HepG2 (cell line): Measurements from ENCODE around the gene FANCE. TPM values are rescaled to one million over a fixed set of nuclear protein-coding genes. Genes with fewer than 3 reads are reported as not detected.
A peak's percentile ranks its signal among the peaks of the same experiment; 100 is the strongest.

Source experiments
- ATAC-seq: fragments of 200-7000 bp; cut with Tn5 transposase; 3 replicates; pipeline ENCODE4 v1.9.1; 2020; ENCODE audit warnings: mild to moderate bottlenecking, moderate library complexity
- BruUV-seq: library from RNA; stranded (reverse); fragments of 400-500 nt; replicated peaks from 2 replicates; lab custom pipeline; 2021; lab: Mats Ljungman, UMichigan
- CTCF ChIA-PET: fragments of 300-600 bp; formaldehyde crosslinking; extraction: SDS; loops from one replicate; lab custom pipeline; 2021; ENCODE audit warnings: low total read pairs, inconsistent platforms, low intra/inter-chr PET ratio; lab: Yijun Ruan, JAX
- POLR2A ChIA-PET: fragments of 350-600 bp; sonication (Branson Sonifier 250); formaldehyde crosslinking; loops from one replicate; lab custom pipeline; 2020; ENCODE audit warnings: antibody characterized with exemption, inconsistent platforms; lab: Yijun Ruan, JAX
- DNase-seq: peaks from one replicate; pipeline ENCODE4 v3.0.0-alpha.2; 2015; ENCODE audit warnings: low spot score
- FAIRE-seq: peaks from 3 replicates; lab custom pipeline; 2011; peaks lifted over from hg19 to GRCh38; lab: Jason Lieb, UNC
- H2AFZ ChIP-seq: one replicate; pipeline ENCODE4 v1.6.1; 2011; ENCODE audit warnings: low read length, inconsistent platforms
- H3K27ac ChIP-seq: fragments of 300-600 bp; 3 replicates; pipeline ENCODE4 v1.8.0; 2011; ENCODE audit warnings: mixed run types, mild to moderate bottlenecking, mixed read lengths, low read length, inconsistent platforms; ENCODE audit not compliant: insufficient read depth; ENCODE audit errors: extremely low read length
- H3K27me3 ChIP-seq, 2 experiments: fragments of 200-600 bp in 1 of 2; 2 replicates in 1 of 2; 3 replicates in 1 of 2; pipeline versions ENCODE4 v1.6.0 to v1.8.0; 2011; ENCODE audit warnings: low read length in 2 of 2, mild to moderate bottlenecking in 2 of 2, moderate library complexity in 2 of 2, inconsistent platforms in 1 of 2; ENCODE audit not compliant: insufficient read depth in 2 of 2, control insufficient read depth in 1 of 2
- H3K36me3 ChIP-seq, 2 experiments: fragments of 200-600 bp in 1 of 2; replicated peaks in 1 of 2; 2 replicates in 1 of 2; 3 replicates in 1 of 2; pipeline versions ENCODE4 v1.5.1 to v1.8.0; 2011; ENCODE audit warnings: low read length in 2 of 2, inconsistent platforms in 1 of 2; ENCODE audit not compliant: insufficient read depth in 2 of 2, control insufficient read depth in 1 of 2
- H3K4me1 ChIP-seq: 2 replicates; pipeline ENCODE4 v1.5.1; 2012; ENCODE audit warnings: low read length, inconsistent platforms; ENCODE audit not compliant: insufficient read depth
- H3K4me2 ChIP-seq: 2 replicates; pipeline ENCODE4 v1.6.0; 2011; ENCODE audit warnings: low read depth, low read length, inconsistent platforms
- H3K4me3 ChIP-seq, 3 experiments: fragments of 200-600 bp in 1 of 3; sonication (generic), shearing (Covaris generic) in 1 of 3; replicated peaks in 1 of 3; 2 replicates each; pipeline ENCODE4 v1.5.1; 2011 to 2016; ENCODE audit warnings: low read length in 3 of 3, inconsistent platforms in 2 of 3, low read depth in 2 of 3, mild to moderate bottlenecking in 2 of 3, control low read depth in 1 of 3, mixed read lengths in 1 of 3; ENCODE audit not compliant: insufficient read depth in 1 of 3
- H3K79me2 ChIP-seq: one replicate; pipeline ENCODE4 v1.6.1; 2011; ENCODE audit warnings: low read length, inconsistent platforms; ENCODE audit not compliant: insufficient read depth
- H3K9ac ChIP-seq: 2 replicates; pipeline ENCODE4 v1.6.0; 2011; ENCODE audit warnings: mild to moderate bottlenecking, low read depth, low read length, inconsistent platforms; ENCODE audit not compliant: insufficient read depth
- H3K9me3 ChIP-seq: 2 replicates; pipeline ENCODE4 v1.5.1; 2012; ENCODE audit warnings: mild to moderate bottlenecking, low read length
- H4K20me1 ChIP-seq: 2 replicates; pipeline ENCODE4 v1.6.0; 2011; ENCODE audit warnings: inconsistent platforms, mild to moderate bottlenecking, low read length, moderate library complexity; ENCODE audit not compliant: insufficient read depth
- AGO2 ChIP-seq: fragments of 200-400 bp; formaldehyde crosslinking; optimal IDR thresholded peaks from 2 replicates; pipeline ENCODE3; 2017; ENCODE audit warnings: mild to moderate bottlenecking, low read depth, low read length, moderate library complexity
- FOXK2 ChIP-seq: fragments of 450-650 bp; IDR thresholded peaks from 2 replicates; pipeline ENCODE4 v1.6.1; 2016
- KAT7 ChIP-seq: IDR thresholded peaks from 2 replicates; pipeline ENCODE4 v1.6.1; 2018; ENCODE audit warnings: borderline replicate concordance, missing compliant biosample characterization
- KLF11 ChIP-seq: IDR thresholded peaks from 2 replicates; pipeline ENCODE4 v1.6.1; 2016; ENCODE audit warnings: missing compliant biosample characterization
- PLRG1 ChIP-seq: fragments of 450-650 bp; conservative IDR thresholded peaks from 2 replicates; pipeline ENCODE4 v1.6.1; 2016
- RXRB ChIP-seq: IDR thresholded peaks from 2 replicates; pipeline ENCODE4 v1.6.1; 2016; ENCODE audit warnings: borderline replicate concordance, missing genetic modification reagents, missing compliant biosample characterization
- SALL1 ChIP-seq: sonication (generic); formaldehyde crosslinking; IDR thresholded peaks from 2 replicates; pipeline ENCODE4 v1.8.0; 2022; ENCODE audit warnings: mild to moderate bottlenecking, missing genetic modification reagents
- ZFP36L1 ChIP-seq: sonication (generic); formaldehyde crosslinking; IDR thresholded peaks from 2 replicates; pipeline ENCODE4 v1.8.0; 2022; ENCODE audit warnings: mild to moderate bottlenecking, missing genetic modification reagents, moderate library complexity
- ZNF263 ChIP-seq: sonication (generic); formaldehyde crosslinking; IDR thresholded peaks from 2 replicates; pipeline ENCODE4 v1.4.0; 2020; ENCODE audit warnings: missing genetic modification reagents
- ZNF496 ChIP-seq: sonication (generic); formaldehyde crosslinking; IDR thresholded peaks from 2 replicates; pipeline ENCODE4 v1.8.1; 2023; ENCODE audit warnings: mild to moderate bottlenecking, moderate library complexity, missing genetic modification reagents; ENCODE audit not compliant: insufficient replicate concordance
- ZNF557 ChIP-seq: sonication (generic); formaldehyde crosslinking; IDR thresholded peaks from 2 replicates; pipeline ENCODE4 v1.4.0; 2020; ENCODE audit warnings: missing genetic modification reagents
- ZNF629 ChIP-seq: sonication (generic); formaldehyde crosslinking; conservative IDR thresholded peaks from 2 replicates; pipeline ENCODE4 v1.5.0; 2020; ENCODE audit warnings: missing genetic modification reagents
- ZSCAN31 ChIP-seq: sonication (generic); formaldehyde crosslinking; IDR thresholded peaks from 2 replicates; pipeline ENCODE4 v1.5.0; 2020; ENCODE audit warnings: low read depth, mild to moderate bottlenecking, missing genetic modification reagents
- WGBS: methylation state at CpG from one replicate; pipeline ENCODE4 v1.1.6; 2017; ENCODE audit warnings: low lambda C conversion rate; 5-methylcytosine and 5-hydroxymethylcytosine counted together
- in situ Hi-C: cut with HindIII; loops from 2 replicates; pipeline ENCODE4 v1.10.0; 2017; ENCODE audit warnings: low pct_unique_long_range_greater_than_20kb; ENCODE audit not compliant: extremely low pct_ligation_motif_present
- intact Hi-C: fragments of 100-400 bp; cut with micrococcal nuclease; formaldehyde crosslinking; loops from one replicate; pipeline ENCODE4 v1.10.0; 2022; ENCODE audit not compliant: unreplicated experiment
- polyA plus RNA-seq, 8 experiments: library from polyadenylated mRNA; depleted of rRNA in 3 of 8; stranded (reverse) in 7 of 8; unstranded in 1 of 8; fragments of >200 nt; fragmentation: Illumina TruSeq in 4 of 8; extraction: Trizol in 4 of 8; gene quantifications; 2 replicates each; pipeline versions ENCODE4 v1.2.1 to v1.2.3, GENCODE V29; 2011 to 2016; ENCODE audit warnings: low read depth in 4 of 8, missing spikeins in 1 of 8, mixed read lengths in 1 of 8; ENCODE audit not compliant: insufficient read depth in 1 of 8
- total RNA-seq, 5 experiments: library from RNA; depleted of rRNA; stranded (reverse); fragments of >200 nt; fragmentation: Illumina TruSeq; extraction: Trizol; gene quantifications; 2 replicates each; pipeline ENCODE4 v1.2.3, GENCODE V29; 2016; ENCODE audit warnings: low read depth in 1 of 5
- TF ChIP-seq, protein P1 (sequence below): sonication (generic); formaldehyde crosslinking; IDR thresholded peaks from 2 replicates; pipeline ENCODE4 v1.4.0; 2020; ENCODE audit warnings: mild to moderate bottlenecking, missing genetic modification reagents, borderline replicate concordance

FANCE gene
- total and polyA plus RNA-seq, 2 of the 13 experiments (the other 11 are each of a cell fraction or from before 2014, with no cell fraction given): 7.1 to 11.2 TPM

DNA sequence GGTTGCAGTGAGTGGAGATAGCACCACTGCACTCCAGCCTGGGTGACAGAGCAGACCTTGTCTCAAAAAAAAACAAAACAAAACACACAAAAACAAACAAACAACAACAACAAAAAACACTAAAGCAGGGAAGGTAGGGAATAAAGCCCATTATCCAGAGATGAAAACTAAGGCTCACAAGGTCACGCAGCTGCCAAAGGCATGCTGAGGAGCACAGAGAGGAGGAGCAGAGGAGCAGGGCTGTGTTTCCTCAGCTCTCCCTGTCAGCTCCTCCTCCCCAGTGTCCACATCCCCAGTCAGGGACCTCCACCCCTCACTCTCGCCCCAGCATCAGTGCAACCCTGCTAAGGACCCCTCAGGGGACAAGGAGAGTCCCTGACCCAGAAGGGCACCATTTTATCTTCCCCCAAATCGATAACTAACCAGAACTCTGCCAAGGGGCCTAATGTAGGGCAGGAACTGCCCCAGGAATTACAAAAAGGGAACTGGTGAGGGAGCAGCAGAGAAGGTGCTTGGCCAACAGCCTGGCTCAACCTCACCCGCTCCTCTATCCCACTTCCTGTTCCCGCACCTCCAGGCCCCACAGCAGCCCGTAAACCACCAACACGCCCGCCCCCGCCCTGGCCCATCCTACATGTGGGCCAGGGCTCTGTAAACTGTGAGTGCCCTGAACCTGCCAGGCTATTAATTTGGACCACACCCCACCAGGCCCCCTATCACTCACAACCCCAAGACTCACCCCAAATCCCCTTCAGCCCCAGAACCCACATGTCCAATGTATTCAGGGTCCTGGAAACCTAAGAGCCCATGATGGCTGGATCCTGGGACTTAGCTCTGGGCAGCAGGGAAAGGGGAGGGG is 35.7 kb downstream of the FANCE start:
- H3K9me3 ChIP-seq: no peaks in the 10 kb centered on the region
- H4K20me1 ChIP-seq: peaks cover 38% of the 10 kb centered on the region; the same call in 1 of the 2 replicates
- peaks cover 25% of the 10 kb centered on the region for H3K4me1 ChIP-seq
- TF ChIP-seq FOXK2 (peak; percentile 39; the same call in 1 of the 2 replicates), ZNF629 (CRISPR knock-in tag) (peak; percentile 83), KAT7 (CRISPR knock-in tag) (no peak), ZNF263 (peak; percentile 66)
- DNase-seq (no peak), FAIRE-seq (no peak), ATAC-seq (no peak)
- ChIA-PET CTCF (no interaction called here), POLR2A (interaction anchor here (1.7 to 1.9 kb wide), 2 partner anchors 9 to 11 kb away, joined by 3 to 15 read pairs; partner anchors contain the start of gene TEAD3)
- no peak overlapping the region for H3K9ac ChIP-seq
- in situ Hi-C loops: no loop called here
- no peaks in the 10 kb centered on the region for H3K27me3 ChIP-seq
- no peak overlapping the region for H3K4me3 ChIP-seq
- BruUV-seq: no TSS peak
- H3K4me2 ChIP-seq: no peak overlapping the region
- peaks cover 22% of the 10 kb centered on the region for H3K79me2 ChIP-seq
- intact Hi-C loops: no loop called here
- WGBS: 91% methylated on average over 9 of the region's 9 CpGs
- no peak overlapping the region for H2AFZ ChIP-seq
- peaks cover 10 to 37% of the 10 kb centered on the region in 2 experiments for H3K36me3 ChIP-seq
- H3K27ac ChIP-seq: no peak overlapping the region

DNA sequence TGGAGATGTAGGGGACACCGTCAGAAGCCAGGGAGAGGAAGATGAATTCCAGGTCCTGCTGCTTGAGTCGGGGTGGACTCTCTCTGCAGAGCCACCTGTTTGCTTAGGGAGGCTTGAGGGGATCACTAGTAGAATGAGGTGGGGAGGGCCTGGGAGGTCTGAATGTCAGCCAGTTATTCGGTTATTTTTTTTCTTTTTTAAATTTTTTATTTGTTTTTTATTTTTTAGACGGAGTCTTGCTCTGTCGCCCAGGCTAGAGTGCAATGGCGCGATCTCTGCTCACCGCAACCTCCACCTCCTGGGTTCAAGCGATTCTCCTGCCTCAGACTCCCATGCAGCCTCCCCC is 36.4 kb downstream of the FANCE start:
- Histone ChIP-seq H2AFZ (no peak overlapping the region), H3K79me2 (peaks cover 28% of the 10 kb centered on the region), H3K4me1 (peaks cover 26% of the 10 kb centered on the region), H3K4me2 (no peak overlapping the region), H3K9ac (no peak overlapping the region), H3K36me3 (peaks cover 9 to 31% of the 10 kb centered on the region in 2 experiments), H3K9me3 (no peaks in the 10 kb centered on the region), H3K27me3 (no peaks in the 10 kb centered on the region), H3K27ac (no peak overlapping the region), H4K20me1 (peaks cover 42% of the 10 kb centered on the region; the same call in 1 of the 2 replicates), H3K4me3 (no peak overlapping the region)
- ATAC-seq: no peak
- intact Hi-C loops: no loop called here
- FAIRE-seq: no peak
- ChIA-PET CTCF (no interaction called here), POLR2A (no interaction called here)
- no TSS peak for BruUV-seq
- DNase-seq: no peak
- 94% methylated on average over 9 of the region's 9 CpGs for WGBS
- in situ Hi-C loops: no loop called here
- TF ChIP-seq SALL1: no peak
- TF ChIP-seq PLRG1: no peak
- TF ChIP-seq, protein P1, sequence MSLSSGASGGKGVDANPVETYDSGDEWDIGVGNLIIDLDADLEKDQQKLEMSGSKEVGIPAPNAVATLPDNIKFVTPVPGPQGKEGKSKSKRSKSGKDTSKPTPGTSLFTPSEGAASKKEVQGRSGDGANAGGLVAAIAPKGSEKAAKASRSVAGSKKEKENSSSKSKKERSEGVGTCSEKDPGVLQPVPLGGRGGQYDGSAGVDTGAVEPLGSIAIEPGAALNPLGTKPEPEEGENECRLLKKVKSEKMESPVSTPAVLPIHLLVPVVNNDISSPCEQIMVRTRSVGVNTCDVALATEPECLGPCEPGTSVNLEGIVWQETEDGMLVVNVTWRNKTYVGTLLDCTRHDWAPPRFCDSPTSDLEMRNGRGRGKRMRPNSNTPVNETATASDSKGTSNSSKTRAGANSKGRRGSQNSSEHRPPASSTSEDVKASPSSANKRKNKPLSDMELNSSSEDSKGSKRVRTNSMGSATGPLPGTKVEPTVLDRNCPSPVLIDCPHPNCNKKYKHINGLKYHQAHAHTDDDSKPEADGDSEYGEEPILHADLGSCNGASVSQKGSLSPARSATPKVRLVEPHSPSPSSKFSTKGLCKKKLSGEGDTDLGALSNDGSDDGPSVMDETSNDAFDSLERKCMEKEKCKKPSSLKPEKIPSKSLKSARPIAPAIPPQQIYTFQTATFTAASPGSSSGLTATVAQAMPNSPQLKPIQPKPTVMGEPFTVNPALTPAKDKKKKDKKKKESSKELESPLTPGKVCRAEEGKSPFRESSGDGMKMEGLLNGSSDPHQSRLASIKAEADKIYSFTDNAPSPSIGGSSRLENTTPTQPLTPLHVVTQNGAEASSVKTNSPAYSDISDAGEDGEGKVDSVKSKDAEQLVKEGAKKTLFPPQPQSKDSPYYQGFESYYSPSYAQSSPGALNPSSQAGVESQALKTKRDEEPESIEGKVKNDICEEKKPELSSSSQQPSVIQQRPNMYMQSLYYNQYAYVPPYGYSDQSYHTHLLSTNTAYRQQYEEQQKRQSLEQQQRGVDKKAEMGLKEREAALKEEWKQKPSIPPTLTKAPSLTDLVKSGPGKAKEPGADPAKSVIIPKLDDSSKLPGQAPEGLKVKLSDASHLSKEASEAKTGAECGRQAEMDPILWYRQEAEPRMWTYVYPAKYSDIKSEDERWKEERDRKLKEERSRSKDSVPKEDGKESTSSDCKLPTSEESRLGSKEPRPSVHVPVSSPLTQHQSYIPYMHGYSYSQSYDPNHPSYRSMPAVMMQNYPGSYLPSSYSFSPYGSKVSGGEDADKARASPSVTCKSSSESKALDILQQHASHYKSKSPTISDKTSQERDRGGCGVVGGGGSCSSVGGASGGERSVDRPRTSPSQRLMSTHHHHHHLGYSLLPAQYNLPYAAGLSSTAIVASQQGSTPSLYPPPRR (CRISPR knock-in tag): no peak
- TF ChIP-seq KLF11: no peak
- no peak for TF ChIP-seq ZFP36L1 (CRISPR knock-in tag)
- no peak for TF ChIP-seq RXRB (CRISPR knock-in tag)
- no peak for TF ChIP-seq AGO2
- no peak for TF ChIP-seq ZNF496
- TF ChIP-seq ZNF557 (CRISPR knock-in tag): no peak
- no peak for TF ChIP-seq ZSCAN31
